NCI-H2196 (cell line): ENCODE results near the gene HAUS8.

Source experiments
- DNase-seq: peaks from one replicate; lab custom pipeline; 2025; ENCODE audit not compliant: unreplicated experiment; lab: John Stamatoyannopoulos, UW

Gene HAUS8

DNA sequence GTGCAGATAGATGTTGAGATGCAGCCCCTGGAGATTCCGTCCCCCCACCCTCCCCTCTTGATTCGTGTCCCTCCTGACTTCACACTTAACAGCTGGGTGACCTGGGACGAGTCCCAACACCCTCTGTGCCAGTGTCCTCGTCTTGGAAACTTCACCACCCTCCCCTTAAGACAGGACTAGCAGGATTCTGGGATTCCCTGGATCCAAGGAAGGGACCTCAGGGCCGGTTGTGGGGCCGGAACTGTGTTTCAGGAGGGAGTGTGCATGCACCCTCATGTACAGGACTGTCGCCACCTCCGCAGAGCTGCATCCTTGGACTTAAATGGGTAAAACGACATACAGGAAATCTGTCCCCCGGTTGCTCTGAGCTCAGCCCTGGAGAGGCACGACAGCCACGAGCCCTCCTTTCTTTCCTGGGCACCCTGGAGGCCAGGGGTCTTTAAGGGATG lies 1.3 kb upstream of the HAUS8 start:
- no peak for DNase-seq

DNA sequence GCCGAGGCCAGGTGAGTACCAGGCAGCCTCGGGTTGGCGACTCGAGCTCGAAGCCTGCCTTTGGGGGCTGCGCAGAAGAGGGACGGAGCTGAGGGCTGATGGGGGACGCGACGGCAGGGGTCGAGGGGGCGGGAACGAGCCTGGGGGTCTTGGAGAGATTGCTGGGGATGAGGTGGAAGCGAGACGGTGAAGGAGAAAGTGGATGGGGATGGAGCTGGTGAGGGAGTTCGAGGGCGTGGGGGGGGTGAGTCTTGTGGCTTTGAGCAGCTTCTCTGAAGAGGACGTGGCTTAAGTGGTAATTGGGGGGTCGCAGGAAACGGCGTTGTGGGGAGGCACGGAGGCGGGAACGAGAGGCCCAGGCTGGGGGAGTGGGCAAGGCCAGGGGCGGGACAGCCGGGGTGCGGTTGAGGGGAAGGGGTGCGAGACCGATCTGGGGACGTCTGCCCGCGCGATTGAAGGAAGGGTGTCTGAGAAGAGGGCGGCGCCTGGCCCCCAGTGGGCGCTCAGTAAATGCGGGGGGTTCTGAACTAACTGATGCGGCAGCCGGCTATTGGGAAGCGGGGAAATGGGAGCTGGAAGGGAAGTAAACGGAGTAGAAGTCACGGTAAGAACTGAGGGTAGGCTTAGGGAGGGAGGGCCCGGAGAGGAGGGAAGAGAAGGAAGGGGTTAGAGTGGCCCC lies 751 bp upstream of the HAUS8 start:
- no peak for DNase-seq

DNA sequence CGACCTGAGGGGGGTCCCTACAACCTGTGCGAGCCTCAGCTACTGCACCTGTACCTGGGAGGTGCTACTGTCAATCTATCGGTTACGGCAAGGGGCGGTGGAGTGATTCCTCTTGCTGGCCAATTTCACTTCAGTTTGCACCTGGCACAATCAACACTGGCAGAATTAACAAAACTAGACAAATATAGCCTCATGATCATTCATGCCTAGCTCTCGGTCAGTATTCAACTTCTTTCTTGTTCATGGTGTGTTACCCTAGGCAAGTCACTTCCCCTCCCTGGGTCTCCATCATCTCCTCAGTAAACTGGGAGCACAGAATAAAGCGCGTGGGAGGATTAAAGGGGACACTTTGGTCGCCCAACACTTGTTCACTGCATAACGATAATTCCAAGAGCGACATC lies 618 bp downstream of the HAUS8 start:
- no peak for DNase-seq

DNA sequence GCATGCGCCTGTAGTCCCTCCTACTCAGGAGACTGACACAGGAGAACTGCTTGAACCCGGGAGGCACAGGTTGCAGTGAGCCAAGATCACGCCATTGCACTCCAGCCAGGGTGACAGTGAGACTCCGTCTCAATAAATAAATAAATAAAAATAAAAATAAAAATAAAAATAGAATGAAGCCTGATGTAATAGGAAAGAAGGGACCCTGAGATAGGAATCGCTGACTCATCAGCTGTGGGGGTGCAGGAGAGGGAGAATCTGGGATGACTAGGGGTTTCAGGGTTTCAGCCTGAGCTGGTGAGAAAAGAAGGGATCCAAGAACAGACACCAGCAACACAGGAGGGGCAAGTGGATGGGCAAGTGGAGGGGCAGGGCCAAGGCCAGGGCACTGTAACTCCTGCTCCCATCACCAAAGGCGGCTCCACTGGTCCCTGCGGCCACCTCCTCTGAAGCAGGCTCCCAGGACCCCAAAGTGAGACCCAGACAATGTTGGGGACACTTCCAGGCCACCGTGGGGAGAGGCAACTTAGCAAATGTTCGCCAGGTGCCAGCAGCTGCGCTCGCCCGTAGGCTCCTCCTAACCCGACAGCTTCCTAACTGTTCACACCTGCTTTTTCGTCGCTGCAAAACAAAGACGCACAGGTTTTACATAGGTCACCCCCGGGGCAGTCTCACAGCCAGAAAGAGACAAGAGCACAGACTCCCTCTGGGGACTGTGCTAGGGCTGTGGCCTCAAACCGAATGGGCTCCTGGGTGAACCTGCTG lies 1.2 kb downstream of the HAUS8 start:
- DNase-seq: no peak

DNA sequence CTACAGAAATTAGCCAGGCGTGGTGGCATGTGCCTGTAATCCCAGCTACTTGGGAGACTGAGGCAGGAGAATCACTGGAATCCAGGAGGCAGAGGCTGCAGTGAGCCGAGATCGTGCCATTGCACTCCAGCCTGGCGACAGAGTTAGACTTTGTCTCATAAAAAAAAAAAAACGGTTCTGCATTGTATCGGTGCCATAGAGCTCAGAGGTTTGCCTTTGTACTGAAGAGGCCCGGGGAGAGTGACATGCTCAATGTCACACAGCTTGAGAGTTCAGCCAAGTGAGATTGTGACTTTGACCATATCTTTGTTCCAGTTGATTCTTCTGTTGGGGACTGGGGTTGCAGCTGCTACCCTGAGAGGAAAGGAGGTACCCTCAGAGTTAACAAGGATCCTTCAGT lies 4.3 kb downstream of the HAUS8 start:
- no peak for DNase-seq

DNA sequence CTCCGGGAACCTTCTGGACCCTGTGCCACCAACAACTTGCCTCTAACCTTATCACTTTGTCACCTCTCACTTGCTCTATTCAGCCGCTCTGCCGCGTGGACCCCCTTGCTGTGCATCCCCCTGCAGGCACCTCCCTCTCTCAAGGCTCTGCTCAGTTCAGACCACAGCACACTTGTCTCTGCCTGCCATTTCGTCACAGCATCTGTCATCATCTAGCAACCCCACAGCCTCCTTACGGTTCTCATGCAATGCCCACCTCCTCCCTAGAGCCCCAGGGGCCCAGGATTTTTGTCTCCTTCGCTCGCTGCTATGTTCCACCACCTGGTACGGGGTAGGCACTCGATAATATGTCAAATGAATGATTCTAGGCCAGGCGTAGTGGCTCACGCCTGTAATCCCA lies 4.8 kb downstream of the HAUS8 start:
- DNase-seq: no peak

DNA sequence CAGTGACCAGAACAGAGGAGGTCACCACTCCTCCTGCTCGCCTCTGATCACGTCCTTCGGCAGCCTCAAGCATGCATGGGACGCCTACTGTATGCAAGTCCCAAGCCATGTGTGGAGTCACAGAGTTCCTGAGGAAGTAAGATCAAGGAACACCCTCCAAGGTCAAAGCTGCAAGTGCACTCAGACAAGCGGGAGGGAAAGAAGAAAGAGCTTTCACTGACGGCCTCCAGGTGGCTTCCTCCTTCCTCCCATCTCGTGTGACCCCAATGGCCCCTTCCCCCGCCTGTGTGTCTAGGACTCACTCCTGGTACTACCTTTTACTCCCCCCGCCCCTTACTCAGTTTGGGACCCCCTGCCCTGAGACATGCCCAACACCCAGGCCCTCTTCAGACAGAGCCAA lies 6.1 kb downstream of the HAUS8 start:
- DNase-seq: no peak

DNA sequence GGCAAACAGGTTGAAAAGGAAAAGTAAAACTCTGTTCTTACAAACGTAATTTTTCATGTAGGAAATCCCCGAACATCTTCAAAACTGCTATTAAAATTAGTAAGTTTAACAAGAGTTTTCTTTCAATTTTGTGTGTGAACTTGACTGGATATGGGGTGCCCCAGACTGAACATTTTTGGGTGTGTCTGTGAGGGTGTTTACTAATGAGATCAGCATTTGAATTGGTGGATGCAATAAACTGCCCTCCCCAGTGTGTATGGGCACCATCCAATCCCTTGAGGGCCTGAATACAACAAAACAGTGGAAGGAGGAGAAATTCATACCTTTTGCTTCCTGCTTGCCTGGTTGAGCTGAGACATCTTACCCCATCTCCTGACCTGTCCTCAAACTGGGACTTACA lies 11.8 kb downstream of the HAUS8 start:
- no peak for DNase-seq

DNA sequence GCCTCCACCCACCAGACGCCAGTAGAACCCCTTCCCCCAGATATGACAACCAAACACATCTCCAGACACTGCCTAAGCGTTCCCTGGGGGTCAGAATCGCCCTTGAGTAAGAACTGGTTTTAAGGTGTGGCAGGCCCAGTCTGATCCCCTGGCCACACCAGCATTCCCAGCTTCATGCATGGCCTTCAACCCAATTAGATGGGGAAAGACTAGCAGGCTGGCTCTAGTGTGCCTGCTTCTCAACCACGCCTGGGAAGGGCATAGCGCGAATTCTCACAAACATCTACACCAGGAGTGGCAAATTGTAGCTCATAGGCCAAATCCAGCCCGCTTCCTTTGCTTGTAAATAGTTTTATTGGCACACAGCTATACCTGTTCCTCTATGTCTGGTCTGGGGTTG lies 13.6 kb downstream of the HAUS8 start:
- no peak for DNase-seq

DNA sequence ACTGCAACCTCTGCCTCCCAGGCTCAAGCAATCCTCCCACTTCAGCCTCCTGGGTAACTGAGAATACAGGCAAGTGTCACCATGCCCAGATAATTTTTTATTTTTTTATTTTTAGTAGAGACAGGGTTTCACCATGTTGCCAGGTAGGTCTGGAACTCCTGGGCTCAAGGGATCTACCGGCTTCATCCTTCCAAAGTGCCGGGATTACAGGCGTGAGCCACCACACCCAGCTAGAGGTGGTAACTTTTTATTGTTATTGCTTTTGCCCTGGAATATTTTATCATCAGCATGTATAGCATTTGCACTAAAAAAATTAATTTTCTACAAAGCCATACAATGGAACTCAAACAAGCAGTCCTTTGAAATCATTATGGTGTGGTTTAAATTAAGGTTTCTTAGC lies 14.0 kb downstream of the HAUS8 start:
- DNase-seq: no peak

DNA sequence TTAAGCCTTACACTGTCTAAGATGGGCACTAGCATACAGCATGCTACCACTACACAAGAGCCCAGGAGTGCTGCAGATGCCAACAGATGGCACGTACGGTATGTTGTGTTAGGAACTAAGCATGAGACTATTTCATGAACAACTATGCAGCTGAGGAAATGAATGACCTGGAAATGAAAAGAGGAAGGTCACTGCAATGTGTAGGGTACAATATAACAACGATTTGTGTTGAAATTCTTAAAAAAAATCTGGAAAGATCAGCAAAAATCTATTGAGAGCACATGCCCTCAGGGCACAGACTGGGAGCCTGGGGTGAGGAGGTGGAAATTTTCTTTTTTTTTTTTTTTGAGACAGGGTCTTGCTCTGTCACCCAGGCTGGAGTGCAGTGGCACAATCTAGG lies 14.4 kb downstream of the HAUS8 start:
- no peak for DNase-seq

DNA sequence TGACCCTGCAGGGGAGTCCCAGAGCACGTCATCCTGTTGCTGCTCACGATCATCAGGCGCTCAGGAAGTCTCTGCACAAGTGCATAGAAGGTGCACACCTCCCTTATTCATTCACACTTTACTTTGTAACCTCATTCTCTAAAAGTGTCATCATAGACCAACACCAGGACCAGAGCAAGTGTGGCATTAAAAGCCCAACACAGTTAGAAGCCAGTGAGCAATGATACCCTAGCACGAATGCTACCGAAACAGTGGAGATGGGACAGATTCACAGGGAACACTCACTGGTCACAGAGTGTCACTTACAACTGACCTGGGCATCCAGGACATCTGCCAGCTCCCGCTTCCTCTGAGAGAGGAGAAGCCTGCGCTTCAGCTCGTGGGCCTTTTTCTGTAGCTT lies 17.0 kb downstream of the HAUS8 start:
- DNase-seq: peak; percentile 18

DNA sequence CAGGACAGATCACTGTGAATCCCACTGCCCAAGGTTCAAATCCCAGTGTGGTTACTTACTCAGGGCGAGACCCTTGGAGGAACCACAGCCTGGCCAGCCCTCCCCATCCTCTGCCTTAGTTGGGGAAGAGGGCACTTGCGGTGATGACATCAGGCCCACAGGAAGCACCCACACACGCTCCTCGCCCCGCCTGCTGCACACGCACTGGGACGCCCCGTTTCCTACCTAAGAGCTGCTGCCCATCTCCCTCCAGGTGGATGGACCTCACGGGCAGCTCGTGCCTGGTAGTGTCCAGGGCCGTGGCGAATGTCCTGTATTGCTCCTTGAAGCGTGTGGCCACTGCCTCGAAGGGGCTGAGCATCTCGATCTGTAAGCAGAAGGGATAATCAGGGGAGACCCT lies 19.6 kb downstream of the HAUS8 start:
- DNase-seq: no peak

DNA sequence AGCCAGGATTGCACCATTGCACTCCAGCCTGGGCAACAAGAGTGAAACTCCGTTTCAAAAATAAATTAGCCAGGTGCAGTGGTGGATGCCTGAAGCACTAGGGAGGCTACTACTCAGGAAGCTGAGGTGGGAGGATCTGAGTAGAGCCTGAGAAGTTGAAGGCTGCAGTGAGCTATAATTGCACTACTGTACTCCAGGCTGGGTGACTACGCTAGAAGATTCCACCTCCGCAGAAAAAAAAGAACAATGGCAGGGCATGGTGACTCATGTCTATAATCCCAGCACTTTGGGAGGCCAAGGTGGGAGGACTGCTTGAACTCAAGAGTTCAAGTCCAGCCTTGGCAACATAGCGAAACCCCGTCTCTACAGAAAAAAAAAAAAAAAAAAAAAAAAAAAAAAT lies 20.5 kb downstream of the HAUS8 start:
- no peak for DNase-seq

DNA sequence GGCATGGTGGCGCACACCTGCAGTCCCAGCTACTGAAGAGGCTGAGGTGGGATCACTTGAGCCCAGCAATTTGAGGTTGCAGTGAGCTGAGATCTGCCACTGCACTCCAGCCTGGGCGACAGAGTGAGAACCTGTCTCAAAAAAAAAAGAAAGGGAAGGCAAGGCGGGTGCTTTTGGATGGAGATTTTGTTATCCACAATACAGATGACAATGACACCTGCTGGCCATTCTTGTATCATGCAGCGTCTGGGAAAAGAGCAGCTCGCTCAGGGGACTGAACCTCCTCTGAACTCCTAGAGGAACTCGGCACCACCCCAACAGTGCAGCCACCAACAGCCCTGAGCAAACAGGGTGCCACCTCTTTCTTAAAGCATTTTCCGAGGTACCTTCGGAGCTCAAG lies 22.8 kb downstream of the HAUS8 start:
- DNase-seq: peak; percentile 51

DNA sequence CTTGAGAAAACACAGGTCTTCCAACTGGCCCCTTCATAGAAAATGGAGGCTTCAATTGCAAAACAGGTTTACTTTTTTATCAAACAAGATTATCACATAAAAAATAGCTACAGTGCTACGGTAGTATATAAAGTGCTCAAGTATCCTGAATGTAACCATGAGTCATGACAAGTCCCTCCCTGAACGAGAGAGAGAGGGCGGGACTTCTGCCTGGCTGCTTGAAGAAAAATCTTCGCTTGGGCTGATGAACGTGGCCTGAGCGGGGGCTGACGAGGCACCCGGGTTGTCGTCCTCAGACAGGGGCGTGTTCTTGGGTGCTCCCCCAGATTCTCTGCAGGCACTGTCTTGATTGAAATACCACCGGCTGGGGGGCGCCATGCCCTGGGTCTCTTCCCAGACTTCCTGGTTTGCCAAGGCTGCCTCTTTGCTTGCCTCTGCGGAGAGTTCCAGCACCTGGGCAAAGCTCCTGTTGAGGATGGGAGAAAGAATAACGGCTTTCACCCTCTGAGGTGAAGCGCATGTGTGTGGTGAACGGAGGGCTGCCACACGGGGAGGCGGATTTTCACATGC lies 25.5 kb downstream of the HAUS8 start:
- DNase-seq: no peak

DNA sequence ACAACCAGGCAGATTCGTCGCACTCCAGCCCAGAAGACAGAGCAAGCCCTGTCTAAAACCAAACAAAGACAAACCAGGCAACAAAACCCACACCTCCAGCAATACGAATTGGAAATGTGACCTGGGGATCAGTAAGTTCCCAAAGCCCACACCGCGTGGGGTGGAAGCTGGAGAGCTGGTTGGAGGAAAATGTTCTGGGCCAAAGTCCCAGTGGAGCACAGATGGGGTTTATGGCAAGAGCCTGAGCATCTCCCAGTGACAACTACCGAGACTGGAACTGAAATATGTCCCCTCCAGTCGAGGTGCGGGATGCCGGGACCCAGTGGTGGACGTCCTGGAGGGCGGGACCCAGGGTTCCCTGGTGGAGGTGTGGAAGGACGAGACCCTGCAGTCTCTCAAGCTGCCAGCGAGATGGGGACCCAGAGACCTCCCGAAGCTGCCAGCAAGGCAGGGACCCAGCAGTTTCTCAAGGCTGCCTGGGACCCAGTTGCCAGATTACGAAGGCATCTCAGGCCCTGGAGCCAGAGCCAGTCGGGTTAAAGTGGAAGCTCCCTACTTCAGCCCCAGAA lies 26.3 kb downstream of the HAUS8 start:
- no peak for DNase-seq

DNA sequence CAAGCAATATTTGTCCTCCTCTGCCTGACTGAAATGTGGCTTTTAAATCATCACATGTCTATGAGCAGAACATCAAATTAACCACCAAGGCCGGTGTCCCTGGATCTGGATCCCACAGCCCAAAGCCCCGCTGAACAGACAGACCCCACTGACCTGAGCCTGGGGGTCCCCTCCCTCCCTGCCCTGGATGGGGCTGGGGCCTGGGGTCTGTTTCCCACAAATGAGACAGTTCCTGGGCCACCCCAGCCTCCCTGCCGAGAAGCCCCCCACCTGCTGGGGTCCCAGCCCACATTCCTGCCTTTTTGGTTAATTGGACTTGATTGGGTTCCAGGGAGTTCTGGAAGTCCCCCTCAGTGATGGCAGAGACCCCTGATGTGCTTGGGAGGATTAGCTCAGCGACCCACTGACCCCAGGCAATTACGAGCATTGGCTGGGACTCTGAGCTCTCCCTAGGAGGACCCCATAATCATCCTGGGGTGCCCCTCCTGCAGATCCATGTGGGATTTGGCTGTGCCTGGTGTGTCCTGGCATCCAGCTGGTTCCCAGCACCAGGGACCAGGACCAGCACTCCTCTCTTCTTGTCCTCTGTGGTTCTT lies 29.2 kb downstream of the HAUS8 start:
- DNase-seq: no peak

DNA sequence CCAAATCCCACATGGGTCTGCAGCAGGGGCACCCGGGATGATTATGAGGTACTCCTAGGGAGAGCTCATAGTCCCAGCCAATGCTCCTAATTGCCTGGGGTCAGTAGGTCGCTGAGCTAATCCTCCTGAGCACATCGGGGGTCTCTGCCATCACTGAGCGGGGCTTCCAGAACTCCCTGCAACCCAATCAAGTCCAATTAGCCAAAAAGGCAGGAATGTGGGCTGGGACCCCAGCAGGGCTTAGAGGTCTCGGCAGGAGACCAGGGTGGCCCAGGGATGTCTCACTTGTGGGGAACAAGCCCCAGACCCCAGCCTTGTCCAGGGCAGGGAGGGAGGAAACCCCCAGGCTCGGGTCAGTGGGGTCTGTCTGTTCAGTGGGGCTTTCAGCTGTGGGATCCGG lies 31.5 kb downstream of the HAUS8 start:
- DNase-seq: no peak

DNA sequence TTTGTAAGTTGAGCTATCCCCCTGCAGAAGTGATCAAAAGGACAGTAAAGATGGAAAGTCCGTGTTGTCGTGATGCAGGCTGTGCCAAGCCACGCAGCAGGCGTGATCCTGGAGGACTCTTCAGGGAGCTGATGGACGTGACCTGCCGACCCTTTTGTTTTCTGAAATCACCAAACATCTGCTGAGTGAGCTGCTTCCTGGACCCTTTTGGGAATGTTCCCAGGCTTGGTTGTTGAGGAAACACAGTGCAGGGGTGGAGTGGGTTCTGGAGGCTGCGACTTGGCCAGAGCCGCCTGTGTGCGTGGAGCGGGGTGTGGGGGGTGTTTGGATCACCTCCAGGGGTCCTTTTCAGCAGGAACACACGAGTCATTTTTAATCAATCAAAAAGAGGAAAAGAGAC lies 33.3 kb downstream of the HAUS8 start:
- DNase-seq: no peak

DNA sequence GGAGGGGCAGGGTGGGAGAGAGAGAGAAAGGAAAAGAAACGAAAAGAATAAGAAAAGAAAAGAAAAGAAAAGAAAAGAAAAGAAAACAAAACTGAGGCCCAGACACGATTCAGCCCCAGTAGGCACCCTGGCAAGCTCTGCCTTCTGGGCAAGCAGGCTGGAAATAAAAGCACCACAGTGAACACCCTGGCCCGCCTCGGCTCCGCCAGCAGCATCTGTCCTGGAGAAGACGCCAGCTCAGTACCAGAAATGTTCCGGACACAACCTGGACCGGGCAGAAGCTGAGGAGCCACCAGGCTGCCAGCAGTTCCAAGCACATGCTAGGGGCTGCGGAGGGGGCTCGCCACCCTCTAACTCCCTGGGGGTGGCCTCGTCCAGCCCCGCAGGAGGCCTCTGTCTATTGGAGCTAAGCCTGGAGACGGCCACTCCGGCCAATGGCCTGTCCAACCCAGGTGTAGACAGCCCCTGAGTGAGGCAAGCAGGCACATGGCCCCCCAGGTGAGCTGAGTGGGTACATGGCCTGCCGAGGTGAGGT lies 37.2 kb downstream of the HAUS8 start:
- DNase-seq: no peak

DNA sequence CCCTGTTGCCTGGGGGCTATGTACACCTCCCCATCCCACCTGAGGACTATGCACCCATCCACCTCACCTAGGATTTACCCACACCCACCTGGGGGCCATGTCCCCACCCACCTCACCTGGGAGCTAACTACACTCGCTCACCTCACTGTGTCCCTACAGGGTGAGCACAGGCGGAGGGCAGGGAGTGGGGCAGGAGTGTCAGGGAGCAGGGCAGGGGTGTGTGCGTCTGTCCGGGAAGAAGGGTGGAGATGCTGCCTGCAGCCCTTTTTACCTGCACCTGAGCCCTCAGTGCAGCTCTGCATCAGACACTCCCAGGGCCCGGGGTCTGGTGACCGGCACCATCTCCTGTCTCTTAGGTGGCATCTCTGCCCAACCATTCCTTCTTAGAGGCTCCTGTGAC lies 38.1 kb downstream of the HAUS8 start:
- DNase-seq: no peak
